22Rv1 (cell line): ENCODE data around the gene MTG1.

Source experiments
- CTCF ChIP-seq: fragments of 450-650 bp; IDR thresholded peaks from 2 replicates; pipeline ENCODE4 v1.5.1; 2017; ENCODE audit warnings: mild to moderate bottlenecking
- ZFX ChIP-seq: fragments of 450-650 bp; IDR thresholded peaks from 2 replicates; pipeline ENCODE4 v1.6.1; 2017; ENCODE audit warnings: antibody characterized with exemption, borderline replicate concordance

GRCh38 chr10:133438711-133439273 is 44.8 kb downstream of the MTG1 start:
- TF ChIP-seq CTCF (peak; percentile 68), ZFX (no peak)
